22Rv1 (cell line): ENCODE data around the gene MYL4.
A peak's percentile ranks its signal among the peaks of the same experiment; 100 is the strongest.

Experiments used
- H3K27ac ChIP-seq: fragments of 450-650 bp; 2 replicates; pipeline ENCODE4 v1.5.1; 2017
- CTCF ChIP-seq: fragments of 450-650 bp; IDR thresholded peaks from 2 replicates; pipeline ENCODE4 v1.5.1; 2017; ENCODE audit warnings: mild to moderate bottlenecking
- ZFX ChIP-seq: fragments of 450-650 bp; IDR thresholded peaks from 2 replicates; pipeline ENCODE4 v1.6.1; 2017; ENCODE audit warnings: antibody characterized with exemption, borderline replicate concordance

The MYL4 gene

GRCh38 chr17:47188876-47189731 is 20.0 kb upstream of the MYL4 start, which contains the start of gene CDC27:
CDC27 (minus strand) TSS chr17:47189295; CDS start chr17:47189172, 123 bp downstream.
- H3K27ac ChIP-seq, result peak within 1 kb of the TSS; percentile 88
- TF ChIP-seq CTCF (no peak), ZFX (peak; percentile 91; the same call in 1 of the 2 replicates)

GRCh38 chr17:47189732-47190237 is 19.4 kb upstream of the MYL4 start:
- TF ChIP-seq CTCF (no peak), ZFX (no peak)
- peak overlapping the region; percentile 88 for H3K27ac ChIP-seq

GRCh38 chr17:47190243-47190642 is 18.9 kb upstream of the MYL4 start:
- H3K27ac ChIP-seq, result no peak overlapping the region
- TF ChIP-seq ZFX (no peak), CTCF (no peak)

GRCh38 chr17:47190770-47191169 is 18.4 kb upstream of the MYL4 start:
- H3K27ac ChIP-seq, result no peak overlapping the region
- no peak for TF ChIP-seq CTCF
- TF ChIP-seq ZFX, result no peak

GRCh38 chr17:47192554-47192953 is 16.6 kb upstream of the MYL4 start:
- H3K27ac ChIP-seq, result no peak overlapping the region
- TF ChIP-seq CTCF, result no peak
- no peak for TF ChIP-seq ZFX

- H3K27ac ChIP-seq, result no peak overlapping the region
- no peak for TF ChIP-seq CTCF
- no peak for TF ChIP-seq ZFX
These were observed 15.1 kb upstream of the MYL4 start for GRCh38 chr17:47193931-47194511.

- H3K27ac ChIP-seq, result no peak overlapping the region
- TF ChIP-seq CTCF (no peak), ZFX (no peak)
These were observed 11.3 kb upstream of the MYL4 start for GRCh38 chr17:47197821-47198220.
